ENCODE data around the gene CD207.

DNA sequence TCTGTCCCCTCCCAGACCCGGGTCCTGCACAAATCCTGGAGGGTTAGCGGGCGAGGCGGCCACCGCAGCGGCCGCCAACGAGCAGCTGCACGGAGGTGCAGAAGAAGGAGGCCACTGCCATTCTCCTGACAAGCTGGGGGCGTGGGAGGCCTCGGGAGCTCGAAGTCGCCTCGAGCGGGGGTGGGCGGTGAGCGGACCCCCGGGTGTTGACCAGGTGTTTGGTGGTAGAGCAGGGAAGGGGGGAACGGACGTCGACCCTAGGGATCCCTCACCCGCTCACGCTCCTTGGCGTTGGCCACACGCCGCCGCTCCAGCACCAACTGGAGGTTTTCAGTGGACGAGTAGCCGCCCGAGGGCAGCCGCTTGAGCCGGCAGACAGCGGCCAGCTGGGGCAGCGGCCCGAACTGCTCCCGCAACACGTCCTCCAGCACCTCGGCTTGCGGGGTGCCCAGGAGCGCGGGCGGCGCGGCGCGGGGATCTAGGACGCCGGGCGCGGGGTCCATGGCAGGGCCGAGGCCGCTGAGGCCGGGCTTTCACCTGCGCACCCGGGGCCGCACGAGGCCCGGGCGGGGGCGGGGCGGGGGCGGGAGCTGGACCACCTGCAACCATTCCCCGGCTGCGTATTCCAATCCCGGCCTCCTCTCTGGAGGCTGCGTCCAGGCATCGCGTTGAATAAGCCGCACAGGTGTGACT lies 45.3 kb downstream of the CD207 start, which contains the start of gene FIGLA:
- no peak for TF ChIP-seq POLR2A (IDR thresholded peaks at IDR 0.05)
- TF ChIP-seq, protein P1, sequence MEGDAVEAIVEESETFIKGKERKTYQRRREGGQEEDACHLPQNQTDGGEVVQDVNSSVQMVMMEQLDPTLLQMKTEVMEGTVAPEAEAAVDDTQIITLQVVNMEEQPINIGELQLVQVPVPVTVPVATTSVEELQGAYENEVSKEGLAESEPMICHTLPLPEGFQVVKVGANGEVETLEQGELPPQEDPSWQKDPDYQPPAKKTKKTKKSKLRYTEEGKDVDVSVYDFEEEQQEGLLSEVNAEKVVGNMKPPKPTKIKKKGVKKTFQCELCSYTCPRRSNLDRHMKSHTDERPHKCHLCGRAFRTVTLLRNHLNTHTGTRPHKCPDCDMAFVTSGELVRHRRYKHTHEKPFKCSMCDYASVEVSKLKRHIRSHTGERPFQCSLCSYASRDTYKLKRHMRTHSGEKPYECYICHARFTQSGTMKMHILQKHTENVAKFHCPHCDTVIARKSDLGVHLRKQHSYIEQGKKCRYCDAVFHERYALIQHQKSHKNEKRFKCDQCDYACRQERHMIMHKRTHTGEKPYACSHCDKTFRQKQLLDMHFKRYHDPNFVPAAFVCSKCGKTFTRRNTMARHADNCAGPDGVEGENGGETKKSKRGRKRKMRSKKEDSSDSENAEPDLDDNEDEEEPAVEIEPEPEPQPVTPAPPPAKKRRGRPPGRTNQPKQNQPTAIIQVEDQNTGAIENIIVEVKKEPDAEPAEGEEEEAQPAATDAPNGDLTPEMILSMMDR (IDR thresholded peaks at IDR 0.05) = no peak

Data from breast epithelium (tissue), 3 donors.